BE2C (cell line): ENCODE results near the gene NSMCE1.

Experiments
- DNase-seq: peaks from one replicate; pipeline ENCODE4 v3.0.0-alpha.2; 2020
- H3K27me3 ChIP-seq: fragments of 250-450 bp; sonication (Bioruptor Pico); 2 replicates; pipeline ENCODE4 v1.5.1; 2020; ENCODE audit warnings: mild to moderate bottlenecking
- H3K36me3 ChIP-seq: fragments of 250-450 bp; sonication (Bioruptor Pico); 2 replicates; pipeline ENCODE4 v1.5.1; 2020; ENCODE audit warnings: mild to moderate bottlenecking
- H3K4me1 ChIP-seq: fragments of 250-450 bp; sonication (Bioruptor Pico); 2 replicates; pipeline ENCODE4 v1.5.1; 2020
- H3K4me3 ChIP-seq: 2 replicates; pipeline ENCODE4 v1.5.1; 2011; ENCODE audit warnings: low read depth, low read length
- H3K9me3 ChIP-seq: fragments of 250-450 bp; sonication (Bioruptor Pico); 2 replicates; pipeline ENCODE4 v1.5.1; 2020
- TF ChIP-seq, protein P1 (sequence below): IDR thresholded peaks from 2 replicates; pipeline ENCODE4 v1.5.1; 2012; ENCODE audit warnings: mild to moderate bottlenecking, low read depth, low read length

NSMCE1 gene

DNA sequence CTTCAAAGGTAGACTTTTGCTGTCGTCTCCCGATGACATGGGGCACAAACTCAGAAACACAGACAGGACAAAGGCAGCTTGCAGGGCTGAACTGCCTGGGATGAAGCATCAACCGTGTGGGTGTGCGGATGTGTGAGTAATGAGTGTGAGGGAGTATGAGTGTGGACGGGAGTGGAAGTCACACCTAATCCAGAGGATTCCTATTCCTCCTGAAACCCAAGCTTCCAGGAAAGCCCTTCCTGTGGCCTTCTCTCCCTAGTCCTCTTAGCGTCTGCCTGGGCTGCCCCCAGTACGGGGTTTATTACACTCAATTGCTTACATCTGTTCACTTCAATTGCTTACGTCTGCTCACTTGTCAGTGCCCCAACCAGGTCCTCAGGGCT is 42.9 kb upstream of the NSMCE1 start:
- peaks cover 39% of the 10 kb centered on the region for H3K27me3 ChIP-seq
- H3K4me3 ChIP-seq, result no peak overlapping the region
- no peaks in the 10 kb centered on the region for H3K4me1 ChIP-seq
- DNase-seq, result no peak
- TF ChIP-seq, protein P1, sequence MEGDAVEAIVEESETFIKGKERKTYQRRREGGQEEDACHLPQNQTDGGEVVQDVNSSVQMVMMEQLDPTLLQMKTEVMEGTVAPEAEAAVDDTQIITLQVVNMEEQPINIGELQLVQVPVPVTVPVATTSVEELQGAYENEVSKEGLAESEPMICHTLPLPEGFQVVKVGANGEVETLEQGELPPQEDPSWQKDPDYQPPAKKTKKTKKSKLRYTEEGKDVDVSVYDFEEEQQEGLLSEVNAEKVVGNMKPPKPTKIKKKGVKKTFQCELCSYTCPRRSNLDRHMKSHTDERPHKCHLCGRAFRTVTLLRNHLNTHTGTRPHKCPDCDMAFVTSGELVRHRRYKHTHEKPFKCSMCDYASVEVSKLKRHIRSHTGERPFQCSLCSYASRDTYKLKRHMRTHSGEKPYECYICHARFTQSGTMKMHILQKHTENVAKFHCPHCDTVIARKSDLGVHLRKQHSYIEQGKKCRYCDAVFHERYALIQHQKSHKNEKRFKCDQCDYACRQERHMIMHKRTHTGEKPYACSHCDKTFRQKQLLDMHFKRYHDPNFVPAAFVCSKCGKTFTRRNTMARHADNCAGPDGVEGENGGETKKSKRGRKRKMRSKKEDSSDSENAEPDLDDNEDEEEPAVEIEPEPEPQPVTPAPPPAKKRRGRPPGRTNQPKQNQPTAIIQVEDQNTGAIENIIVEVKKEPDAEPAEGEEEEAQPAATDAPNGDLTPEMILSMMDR, result no peak
- H3K9me3 ChIP-seq, result no peaks in the 10 kb centered on the region; the same call in 1 of the 2 replicates
- H3K36me3 ChIP-seq, result no peaks in the 10 kb centered on the region

- Histone ChIP-seq H3K9me3 (no peaks in the 10 kb centered on the region; the same call in 1 of the 2 replicates), H3K36me3 (no peaks in the 10 kb centered on the region), H3K4me3 (no peak overlapping the region), H3K4me1 (no peaks in the 10 kb centered on the region), H3K27me3 (peaks cover 38% of the 10 kb centered on the region)
- TF ChIP-seq, protein P1, result no peak
- no peak for DNase-seq
Measured at GRCh38 chr16:27310576-27311447, 42.2 kb upstream of the NSMCE1 start.

DNA sequence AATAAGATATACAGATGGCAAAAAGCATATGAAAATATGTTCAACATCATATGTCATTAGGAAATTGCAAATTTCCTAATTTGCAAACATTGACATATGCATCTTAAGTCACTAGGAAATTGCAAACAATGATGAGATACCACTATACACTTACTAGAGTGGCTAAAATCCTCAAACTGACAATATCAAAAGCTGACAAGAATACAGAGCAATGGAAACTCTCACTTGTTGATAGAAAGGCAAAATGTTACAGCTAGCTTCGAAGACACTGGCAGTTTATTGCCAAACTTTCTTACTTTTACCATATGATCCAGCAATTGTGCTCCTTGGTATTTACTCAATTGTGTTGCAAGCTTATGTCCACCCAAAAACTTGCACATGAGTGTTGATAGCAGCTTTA is 40.2 kb upstream of the NSMCE1 start:
- H3K9me3 ChIP-seq, result no peaks in the 10 kb centered on the region; the same call in 1 of the 2 replicates
- no peaks in the 10 kb centered on the region for H3K36me3 ChIP-seq
- TF ChIP-seq, protein P1, result no peak
- DNase-seq, result no peak
- no peaks in the 10 kb centered on the region for H3K4me1 ChIP-seq
- H3K4me3 ChIP-seq, result no peak overlapping the region
- peaks cover 22% of the 10 kb centered on the region for H3K27me3 ChIP-seq

DNA sequence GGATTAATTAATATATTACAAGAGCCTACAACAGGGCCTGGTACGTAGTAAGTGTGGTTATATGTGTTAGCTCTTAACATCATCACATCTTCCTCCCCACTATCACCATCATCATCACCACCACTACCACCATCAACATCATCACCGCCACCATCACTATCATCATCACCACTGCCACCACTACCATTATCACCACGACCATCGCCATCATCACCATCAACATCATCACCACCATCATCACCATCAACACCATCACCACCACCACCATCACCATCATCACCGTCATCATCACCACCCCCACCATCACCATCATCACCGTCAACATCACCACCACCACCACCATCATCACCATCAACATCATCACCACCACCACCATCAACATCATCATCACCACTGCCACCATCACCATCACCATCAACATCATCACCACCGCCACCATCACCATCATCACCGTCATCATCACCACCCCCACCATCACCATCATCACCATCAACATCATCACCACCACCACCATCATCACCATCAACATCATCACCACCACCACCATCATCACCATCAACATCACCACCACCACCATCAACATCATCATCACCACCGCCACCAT is 37.4 kb upstream of the NSMCE1 start:
- H3K4me1 ChIP-seq, result no peaks in the 10 kb centered on the region
- H3K9me3 ChIP-seq, result no peaks in the 10 kb centered on the region; the same call in 1 of the 2 replicates
- TF ChIP-seq, protein P1, result no peak
- H3K4me3 ChIP-seq, result no peak overlapping the region
- peaks cover 2% of the 10 kb centered on the region for H3K27me3 ChIP-seq
- no peaks in the 10 kb centered on the region for H3K36me3 ChIP-seq
- DNase-seq, result no peak

GRCh38 chr16:27304881-27305745 is 36.5 kb upstream of the NSMCE1 start:
- no peak for DNase-seq
- TF ChIP-seq, protein P1, result no peak
- no peaks in the 10 kb centered on the region for H3K27me3 ChIP-seq
- H3K9me3 ChIP-seq, result no peaks in the 10 kb centered on the region
- no peak overlapping the region for H3K4me3 ChIP-seq
- H3K36me3 ChIP-seq, result no peaks in the 10 kb centered on the region
- H3K4me1 ChIP-seq, result no peaks in the 10 kb centered on the region
